Activated CD4-positive, alpha-beta T cell treated with anti-CD3 and anti-CD28 coated beads, Interleukin-2, amount 10 ng/mL, durations not matched to agents 7 days and 5 days (primary cell): ENCODE measurements around the gene RAPGEF4. TPM values are rescaled to one million over a fixed set of nuclear protein-coding genes. Genes with fewer than 3 reads are reported as not detected.

Source experiments
- CTCF ChIA-PET: fragments of 350-600 bp; sonication (Branson Sonifier 250); formaldehyde crosslinking; loops from one replicate; lab custom pipeline; 2021; ENCODE audit warnings: antibody characterized with exemption; lab: Charles Lee
- POLR2A ChIA-PET: fragments of 350-600 bp; sonication (Branson Sonifier 250); formaldehyde crosslinking; loops from one replicate; lab custom pipeline; 2021; ENCODE audit warnings: antibody characterized with exemption; lab: Charles Lee
- DNase-seq: peaks from one replicate; pipeline ENCODE4 v3.0.0-alpha.2; 2020
- H3K27ac Mint-ChIP-seq: one replicate; pipeline ENCODE4 v1.8.0; 2021; ENCODE audit warnings: mild to moderate bottlenecking, moderate library complexity, mixed read lengths
- H3K27me3 Mint-ChIP-seq: one replicate; pipeline ENCODE4 v1.8.0; 2021; ENCODE audit warnings: mixed read lengths
- H3K36me3 Mint-ChIP-seq: one replicate; pipeline ENCODE4 v1.8.0; 2021; ENCODE audit warnings: low read depth, mixed read lengths
- H3K4me1 Mint-ChIP-seq: one replicate; pipeline ENCODE4 v1.8.0; 2021; ENCODE audit warnings: mixed read lengths
- H3K4me3 Mint-ChIP-seq: one replicate; pipeline ENCODE4 v1.8.0; 2021; ENCODE audit warnings: mild to moderate bottlenecking, moderate library complexity, mixed read lengths
- H3K9me3 Mint-ChIP-seq: one replicate; pipeline ENCODE4 v1.8.0; 2021; ENCODE audit warnings: mixed read lengths
- total RNA-seq, 2 experiments: library from RNA; stranded (reverse); gene quantifications; one replicate each; pipeline ENCODE4 v1.2.3, GENCODE V29; 2021

The RAPGEF4 gene
- total RNA-seq, 2 experiments from 2014 or later = 0.62 to 0.77 TPM

DNA sequence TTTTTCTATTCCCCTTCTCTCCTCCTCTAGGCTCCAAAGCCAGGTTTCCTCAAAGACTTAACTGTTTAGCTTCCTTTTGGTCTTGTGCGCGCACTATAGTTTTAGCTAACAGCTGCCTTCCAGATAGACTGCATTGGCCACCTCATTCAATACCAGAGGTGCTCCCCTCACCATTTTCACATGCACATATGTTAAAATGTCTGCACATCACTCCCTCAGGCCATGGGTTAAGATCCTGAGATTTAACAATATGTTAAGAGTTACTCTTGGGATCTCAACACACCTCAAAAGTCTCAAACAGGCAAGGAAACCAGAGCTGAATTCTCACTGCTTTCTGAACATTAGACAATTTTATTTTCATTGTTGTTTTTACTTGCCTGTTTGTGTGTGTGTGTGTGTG lies 259.2 kb downstream of the RAPGEF4 start:
- peaks cover 5% of the 10 kb centered on the region for H3K27me3 Mint-ChIP-seq
- no peaks in the 10 kb centered on the region for H3K36me3 Mint-ChIP-seq
- no peaks in the 10 kb centered on the region for H3K4me1 Mint-ChIP-seq
- H3K4me3 Mint-ChIP-seq = no peak overlapping the region
- ChIA-PET CTCF (interaction anchor here (1.0 kb wide), 1 partner anchor 9 kb away, joined by 3 read pairs; no protein-coding TSS in a partner anchor), POLR2A (no interaction called here)
- no peak for DNase-seq
- H3K27ac Mint-ChIP-seq = no peak overlapping the region
- no peaks in the 10 kb centered on the region for H3K9me3 Mint-ChIP-seq

DNA sequence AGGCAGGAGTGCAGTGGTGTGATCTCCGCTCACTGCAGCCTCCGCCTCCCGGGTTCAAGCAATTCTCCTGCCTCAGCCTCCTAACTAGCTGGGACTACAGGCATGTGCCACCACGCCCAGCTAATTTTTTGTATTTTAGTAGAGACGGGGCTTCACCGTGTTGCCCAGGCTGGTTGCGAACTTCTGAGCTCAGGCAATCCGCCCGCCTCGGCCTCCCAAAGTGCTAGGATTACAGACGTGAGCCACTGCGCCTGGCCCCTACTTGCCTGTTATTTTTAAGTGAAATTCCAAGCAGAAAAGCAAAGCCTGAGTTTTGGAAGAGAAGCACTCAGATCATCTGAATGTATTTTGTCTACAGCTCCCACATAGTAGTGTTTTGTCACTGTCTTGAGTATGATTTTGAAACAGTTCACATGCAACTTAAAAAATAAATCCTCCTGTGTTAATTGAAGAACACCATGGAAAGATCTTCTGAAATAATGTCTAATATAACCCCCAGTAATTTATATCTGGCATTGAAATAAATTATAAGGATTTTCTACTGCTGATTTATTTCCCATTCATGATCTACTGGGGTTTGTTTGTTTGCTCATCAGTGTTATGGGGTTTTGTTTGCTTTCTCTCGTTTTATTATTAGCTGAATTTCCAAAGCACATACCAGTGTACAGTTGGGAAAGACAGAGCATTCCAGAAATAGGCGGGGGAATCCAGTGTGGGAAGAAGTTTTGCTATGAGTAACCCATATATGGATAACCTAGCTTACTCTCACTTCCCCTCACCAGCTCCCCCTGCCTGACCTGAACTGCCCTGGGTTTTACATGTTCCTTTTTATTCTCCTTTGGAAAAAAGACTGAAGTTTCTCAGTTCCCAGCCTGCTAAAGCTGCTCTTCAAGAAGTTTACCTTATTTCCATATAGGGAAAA lies 259.9 kb downstream of the RAPGEF4 start:
- H3K4me1 Mint-ChIP-seq = no peaks in the 10 kb centered on the region
- H3K9me3 Mint-ChIP-seq = no peaks in the 10 kb centered on the region
- no peak overlapping the region for H3K4me3 Mint-ChIP-seq
- DNase-seq = no peak
- peaks cover 5% of the 10 kb centered on the region for H3K27me3 Mint-ChIP-seq
- ChIA-PET POLR2A (no interaction called here), CTCF (interaction anchor here (1.0 kb wide), 1 partner anchor 10 kb away, joined by 3 read pairs; no protein-coding TSS in a partner anchor)
- H3K36me3 Mint-ChIP-seq = no peaks in the 10 kb centered on the region
- H3K27ac Mint-ChIP-seq = no peak overlapping the region

DNA sequence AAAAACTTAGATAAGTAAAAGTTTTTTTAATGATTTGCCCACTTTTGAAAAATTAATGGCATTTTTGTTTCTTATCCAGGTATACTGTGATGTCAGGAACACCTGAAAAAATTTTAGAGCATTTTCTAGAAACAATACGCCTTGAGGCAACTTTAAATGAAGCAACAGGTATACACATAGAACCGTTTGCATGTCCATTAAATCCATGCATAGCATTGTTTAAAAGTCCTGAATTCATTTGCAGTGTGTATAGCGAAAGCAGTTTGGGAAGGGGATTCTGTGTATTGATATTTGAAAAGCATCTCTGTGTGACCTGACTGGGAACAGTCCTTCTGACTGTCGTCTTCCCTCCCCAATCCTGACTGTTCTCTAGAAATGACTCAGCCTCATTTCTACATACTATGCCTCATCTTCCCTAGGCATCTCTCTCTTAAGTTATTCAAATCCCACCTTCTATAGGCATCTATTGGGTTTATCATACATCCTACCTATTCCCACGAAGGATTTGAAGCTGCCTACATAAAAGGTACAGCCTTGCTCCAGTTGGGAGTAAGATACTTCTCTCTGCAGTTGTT lies 260.8 kb downstream of the RAPGEF4 start:
- Mint-ChIP-seq H3K36me3 (no peaks in the 10 kb centered on the region), H3K9me3 (no peaks in the 10 kb centered on the region), H3K4me1 (no peaks in the 10 kb centered on the region), H3K27me3 (peaks cover 5% of the 10 kb centered on the region), H3K4me3 (no peak overlapping the region), H3K27ac (no peak overlapping the region)
- ChIA-PET POLR2A (no interaction called here), CTCF (no interaction called here)
- no peak for DNase-seq

DNA sequence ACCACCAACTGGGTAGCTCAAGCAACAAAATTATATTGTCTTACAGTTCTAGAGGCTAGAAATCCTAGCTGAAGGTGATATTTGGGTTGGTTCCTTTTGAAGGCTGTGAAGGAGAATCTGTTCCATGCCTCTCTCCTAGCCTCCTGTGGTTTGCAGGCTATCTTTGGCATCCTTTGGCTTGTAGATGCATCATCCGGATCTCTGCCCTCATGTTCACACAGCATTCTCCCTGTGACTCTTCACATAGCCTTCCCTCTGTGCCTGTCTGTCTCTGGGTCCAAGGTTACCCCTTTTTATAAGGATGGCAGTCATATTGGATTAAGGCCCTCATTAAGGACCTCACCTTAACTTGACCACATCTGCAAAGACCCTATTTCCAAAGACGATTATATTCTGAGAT lies 261.4 kb downstream of the RAPGEF4 start:
- no peak for DNase-seq
- Mint-ChIP-seq H3K4me1 (no peaks in the 10 kb centered on the region), H3K36me3 (no peaks in the 10 kb centered on the region), H3K4me3 (no peak overlapping the region), H3K9me3 (no peaks in the 10 kb centered on the region), H3K27me3 (peaks cover 5% of the 10 kb centered on the region), H3K27ac (no peak overlapping the region)
- ChIA-PET CTCF (no interaction called here), POLR2A (no interaction called here)

DNA sequence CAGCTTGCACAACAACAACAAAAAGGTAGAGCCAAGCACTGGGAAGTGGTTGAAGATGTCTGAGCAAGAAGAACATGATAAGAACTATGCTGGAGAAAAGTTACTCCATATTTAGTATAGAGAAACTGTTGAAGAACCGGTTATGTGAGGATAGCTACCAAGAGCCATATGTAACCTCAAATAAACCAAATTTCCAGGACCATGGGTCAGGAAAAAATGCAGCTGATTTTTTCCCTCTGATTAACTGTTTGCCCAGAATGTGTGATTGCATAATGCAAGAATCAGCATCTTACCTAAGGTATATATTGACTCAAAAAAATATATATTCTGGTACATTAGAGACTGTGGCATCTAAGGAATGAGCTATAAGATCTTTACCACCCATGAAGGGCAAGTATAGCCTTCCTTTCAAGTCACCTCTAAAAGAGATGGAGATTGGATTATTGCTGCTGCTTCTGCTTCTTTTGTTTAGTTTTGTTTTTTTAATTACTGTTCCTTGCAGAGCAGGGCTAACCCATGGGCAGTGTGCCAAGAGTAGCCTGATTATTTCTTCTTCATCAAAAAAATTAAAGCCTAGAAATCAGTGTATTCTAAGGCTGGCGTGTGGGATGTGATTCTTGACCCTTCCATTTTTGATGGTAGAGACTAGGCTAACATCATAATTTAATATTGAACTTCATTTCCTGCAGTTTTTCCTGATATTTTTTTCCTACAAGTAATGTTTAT lies 263.1 kb downstream of the RAPGEF4 start:
- H3K9me3 Mint-ChIP-seq = no peaks in the 10 kb centered on the region
- CTCF ChIA-PET = no interaction called here

DNA sequence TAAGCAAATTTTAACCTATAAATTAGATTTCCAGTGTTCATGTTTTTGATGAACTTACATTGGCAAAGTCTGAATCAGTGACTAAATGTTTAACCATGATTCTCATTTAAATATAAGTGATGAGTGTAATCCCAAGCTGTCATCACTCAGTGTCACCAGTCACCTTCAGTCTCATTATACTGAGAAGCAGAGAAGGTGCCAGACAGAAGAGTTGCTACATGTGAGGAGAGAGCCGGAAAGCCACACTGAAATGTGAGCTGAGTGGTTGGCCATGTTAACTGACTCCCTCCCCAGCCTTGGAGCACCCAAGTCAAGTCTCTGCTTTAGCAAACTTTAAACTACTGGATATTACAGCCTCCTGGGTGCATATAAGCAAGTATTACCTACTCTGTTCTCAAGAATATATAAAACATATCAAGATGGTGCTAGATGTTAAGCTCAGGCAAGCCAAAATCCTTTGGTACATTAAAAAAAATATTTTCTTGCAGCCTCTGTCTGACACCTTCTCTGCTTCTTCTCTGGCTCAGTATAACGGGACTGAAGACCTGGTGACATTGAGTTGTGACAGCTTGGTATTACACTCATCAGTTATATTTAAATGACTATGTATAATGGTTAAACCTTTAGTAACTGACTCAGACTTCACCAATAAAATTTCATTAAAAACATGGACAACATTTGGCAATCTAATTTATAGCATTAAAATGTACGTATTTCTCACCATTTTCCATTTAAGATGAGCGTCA lies 264.2 kb downstream of the RAPGEF4 start:
- H3K36me3 Mint-ChIP-seq = no peaks in the 10 kb centered on the region
- H3K4me1 Mint-ChIP-seq = no peaks in the 10 kb centered on the region
- POLR2A ChIA-PET = no interaction called here
- no peaks in the 10 kb centered on the region for H3K9me3 Mint-ChIP-seq
- CTCF ChIA-PET = no interaction called here
- H3K27me3 Mint-ChIP-seq = peaks cover 7% of the 10 kb centered on the region
- no peak overlapping the region for H3K4me3 Mint-ChIP-seq
- H3K27ac Mint-ChIP-seq = no peak overlapping the region
- DNase-seq = no peak

More for the DNA sequence above, 263.1 kb downstream of the RAPGEF4 start:
- POLR2A ChIA-PET = no interaction called here
- Mint-ChIP-seq H3K27me3 (peaks cover 5% of the 10 kb centered on the region), H3K36me3 (no peaks in the 10 kb centered on the region), H3K27ac (no peak overlapping the region), H3K4me1 (no peaks in the 10 kb centered on the region), H3K4me3 (no peak overlapping the region)
- no peak for DNase-seq

DNA sequence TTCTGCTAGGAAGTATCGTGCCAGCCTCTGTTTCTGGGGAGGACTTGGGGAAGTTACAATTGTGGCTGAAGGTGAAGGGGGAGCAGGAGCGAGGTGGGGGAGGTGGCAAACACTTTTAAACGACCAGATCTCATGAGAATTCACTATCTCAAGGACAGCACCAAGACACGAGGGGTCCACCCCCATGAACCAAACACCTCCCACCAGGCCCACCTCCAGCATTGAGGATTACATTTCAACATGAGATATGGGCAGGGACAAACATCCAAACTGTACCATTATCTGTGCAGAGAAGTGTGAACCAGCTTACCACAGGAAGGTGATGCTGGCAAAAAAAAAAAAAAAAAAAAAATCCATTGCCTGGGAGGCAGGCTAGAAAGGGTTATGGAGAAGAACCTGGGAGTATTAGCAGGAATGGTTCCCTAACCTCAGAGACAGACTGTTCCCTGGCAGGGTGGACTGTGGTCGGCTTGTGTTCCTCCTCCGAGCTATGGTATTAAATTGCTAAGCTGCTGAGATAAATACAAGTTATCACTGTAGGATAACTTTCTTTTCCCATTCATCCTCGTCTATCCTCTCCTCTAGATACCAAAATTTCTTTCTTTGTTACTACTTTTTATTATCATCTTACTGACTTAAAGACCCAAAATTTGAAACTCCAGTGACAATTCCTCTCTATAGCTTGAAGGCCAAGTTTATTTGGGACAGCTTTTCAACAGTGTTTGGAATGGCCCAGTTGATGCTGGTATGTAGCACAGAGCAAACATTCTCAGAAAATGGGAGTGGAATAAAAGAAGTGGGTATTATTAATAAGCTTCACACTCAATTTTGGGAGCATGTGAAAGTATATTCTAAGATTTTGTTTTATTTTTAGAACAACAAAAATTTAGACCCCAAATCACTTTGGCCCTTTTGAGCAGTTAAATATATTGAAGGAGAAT lies 266.3 kb downstream of the RAPGEF4 start:
- H3K4me1 Mint-ChIP-seq = no peaks in the 10 kb centered on the region
- no peak overlapping the region for H3K27ac Mint-ChIP-seq
- H3K9me3 Mint-ChIP-seq = no peaks in the 10 kb centered on the region
- H3K27me3 Mint-ChIP-seq = peaks cover 7% of the 10 kb centered on the region
- POLR2A ChIA-PET = no interaction called here
- H3K36me3 Mint-ChIP-seq = no peaks in the 10 kb centered on the region
- CTCF ChIA-PET = no interaction called here
- no peak overlapping the region for H3K4me3 Mint-ChIP-seq
- DNase-seq = no peak

DNA sequence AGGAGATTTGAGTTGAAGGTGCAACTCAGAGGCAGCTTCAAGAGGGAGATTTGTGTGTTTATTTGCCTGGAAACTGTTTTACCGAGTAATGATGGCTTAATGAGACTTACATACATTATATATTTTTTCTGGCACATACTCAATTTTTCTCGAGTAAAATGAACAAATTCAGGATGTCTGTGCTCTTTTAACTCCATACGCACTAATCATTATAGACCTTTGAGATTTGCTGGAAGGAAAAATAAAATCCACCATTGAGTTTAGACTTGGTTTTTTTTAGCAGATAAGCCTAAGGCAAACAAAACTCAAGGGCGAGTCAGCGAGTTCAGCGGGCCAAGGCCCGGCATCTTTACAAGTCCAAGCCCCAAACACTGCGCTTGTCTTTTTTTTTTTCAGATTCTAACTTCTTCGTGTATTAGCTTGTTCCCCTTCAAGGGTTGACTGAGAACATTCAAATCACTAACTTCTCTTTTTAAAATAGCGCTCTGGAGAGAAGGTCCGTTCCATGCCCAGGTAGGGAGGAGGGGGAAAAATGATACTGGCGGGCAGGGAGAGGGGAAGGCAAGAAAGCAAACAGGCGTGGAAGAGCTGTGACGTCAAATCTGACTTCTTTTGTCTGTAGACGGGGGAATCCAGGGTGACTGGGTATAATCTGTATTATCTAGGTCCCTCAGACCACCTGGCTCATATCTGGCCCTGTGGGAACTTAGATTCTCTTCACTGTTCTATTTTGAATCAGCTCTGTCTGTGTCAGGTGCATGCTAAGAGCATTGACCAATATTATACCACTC lies 267.3 kb downstream of the RAPGEF4 start:
- peaks cover 11% of the 10 kb centered on the region for H3K27me3 Mint-ChIP-seq
- ChIA-PET CTCF (interaction anchor here (0.6 kb wide), 2 partner anchors 1153 to 1649 kb away, joined by 4 to 6 read pairs; no protein-coding TSS in a partner anchor), POLR2A (interaction anchor here (0.7 kb wide), 1 partner anchor 12 kb away, joined by 3 read pairs; no protein-coding TSS in a partner anchor)
- no peak overlapping the region for H3K4me3 Mint-ChIP-seq
- DNase-seq = no peak
- no peaks in the 10 kb centered on the region for H3K4me1 Mint-ChIP-seq
- H3K9me3 Mint-ChIP-seq = no peaks in the 10 kb centered on the region
- no peaks in the 10 kb centered on the region for H3K36me3 Mint-ChIP-seq
- no peak overlapping the region for H3K27ac Mint-ChIP-seq

DNA sequence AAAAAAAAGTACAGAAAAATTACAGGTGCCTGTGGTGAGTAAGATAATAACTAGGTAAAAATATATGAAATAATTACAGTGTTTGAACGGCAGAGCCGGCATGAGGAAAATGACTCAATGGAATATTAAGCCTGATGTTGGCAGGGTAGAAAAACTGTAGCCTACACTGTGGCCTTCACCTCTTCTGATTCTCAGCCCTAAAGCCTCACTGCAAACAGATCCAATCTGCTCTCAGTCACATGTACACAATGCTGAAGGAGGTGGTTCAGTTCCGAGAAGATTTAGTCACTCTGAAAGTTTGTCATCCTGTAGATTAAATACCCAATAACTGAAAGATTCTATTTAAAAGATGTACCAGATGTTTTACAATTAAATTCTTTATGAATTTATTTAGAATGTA lies 273.1 kb downstream of the RAPGEF4 start:
- no peaks in the 10 kb centered on the region for H3K4me1 Mint-ChIP-seq
- no peak overlapping the region for H3K4me3 Mint-ChIP-seq
- no peaks in the 10 kb centered on the region for H3K36me3 Mint-ChIP-seq
- H3K27me3 Mint-ChIP-seq = peaks cover 26% of the 10 kb centered on the region
- ChIA-PET CTCF (no interaction called here), POLR2A (no interaction called here)
- DNase-seq = no peak
- no peak overlapping the region for H3K27ac Mint-ChIP-seq
- H3K9me3 Mint-ChIP-seq = no peaks in the 10 kb centered on the region

DNA sequence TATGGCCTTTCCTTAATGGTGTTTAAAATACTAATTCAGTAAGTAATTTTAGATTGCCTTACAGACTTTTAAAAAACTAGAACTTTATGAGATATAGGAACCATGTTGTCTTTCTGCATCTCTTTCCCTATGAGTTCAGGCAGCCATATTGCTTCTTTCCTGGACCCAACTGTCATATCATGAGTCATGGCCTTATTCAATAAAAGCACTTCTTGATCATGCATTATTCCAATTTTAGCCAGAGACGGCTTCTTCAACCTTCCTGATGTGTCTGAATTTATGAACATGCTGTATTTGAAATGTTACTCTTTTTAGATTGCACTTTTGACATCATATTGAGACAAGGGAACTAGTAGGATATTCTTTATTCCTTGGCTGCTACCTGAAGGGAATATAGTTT lies 274.6 kb downstream of the RAPGEF4 start:
- no peak for DNase-seq
- Mint-ChIP-seq H3K9me3 (no peaks in the 10 kb centered on the region), H3K27ac (no peak overlapping the region), H3K36me3 (no peaks in the 10 kb centered on the region), H3K4me1 (no peaks in the 10 kb centered on the region), H3K27me3 (peaks cover 27% of the 10 kb centered on the region), H3K4me3 (no peak overlapping the region)
- ChIA-PET CTCF (interaction anchor here (0.6 kb wide), 1 partner anchor 156 kb away, joined by 4 read pairs; no protein-coding TSS in a partner anchor), POLR2A (no interaction called here)

DNA sequence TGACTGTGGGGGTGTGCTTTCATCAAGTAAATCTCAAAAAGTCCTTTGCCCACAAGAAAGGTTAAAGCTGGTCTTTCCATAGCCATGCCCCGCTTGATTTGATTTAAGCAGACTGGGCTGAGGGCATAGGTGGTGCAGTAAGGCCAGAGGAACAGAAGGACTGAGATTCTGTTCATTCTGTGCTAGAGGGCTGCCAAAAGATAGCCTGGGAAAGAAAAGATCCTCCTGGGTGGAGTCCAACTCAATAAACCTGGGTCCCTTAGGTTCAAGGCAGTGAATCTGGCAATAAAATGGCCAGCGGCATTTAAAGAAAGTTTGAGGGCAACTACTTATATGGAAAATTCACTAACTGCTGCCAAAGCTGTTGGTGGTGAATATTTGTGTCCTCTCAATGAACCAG lies 280.8 kb downstream of the RAPGEF4 start:
- no peaks in the 10 kb centered on the region for H3K4me1 Mint-ChIP-seq
- H3K27me3 Mint-ChIP-seq = peaks cover 14% of the 10 kb centered on the region
- CTCF ChIA-PET = no interaction called here
- no peak overlapping the region for H3K27ac Mint-ChIP-seq
- no peak overlapping the region for H3K4me3 Mint-ChIP-seq
- H3K36me3 Mint-ChIP-seq = no peaks in the 10 kb centered on the region
- H3K9me3 Mint-ChIP-seq = no peaks in the 10 kb centered on the region
- POLR2A ChIA-PET = no interaction called here
- no peak for DNase-seq
